GM21825 (cell line): ENCODE results near the gene SPRR2A.
"Not testable (repeated sequence)": the region's sequence is repeated elsewhere in the genome, so short reads cannot be mapped to it uniquely, and the experiment has no call there.

Experiments
- ATAC-seq: cut with Tn5 transposase; IDR thresholded peaks from one replicate; pipeline ENCODE4 v1.9.1; 2021; ENCODE audit warnings: mild to moderate bottlenecking, moderate library complexity; ENCODE audit not compliant: unreplicated experiment

The SPRR2A gene

DNA sequence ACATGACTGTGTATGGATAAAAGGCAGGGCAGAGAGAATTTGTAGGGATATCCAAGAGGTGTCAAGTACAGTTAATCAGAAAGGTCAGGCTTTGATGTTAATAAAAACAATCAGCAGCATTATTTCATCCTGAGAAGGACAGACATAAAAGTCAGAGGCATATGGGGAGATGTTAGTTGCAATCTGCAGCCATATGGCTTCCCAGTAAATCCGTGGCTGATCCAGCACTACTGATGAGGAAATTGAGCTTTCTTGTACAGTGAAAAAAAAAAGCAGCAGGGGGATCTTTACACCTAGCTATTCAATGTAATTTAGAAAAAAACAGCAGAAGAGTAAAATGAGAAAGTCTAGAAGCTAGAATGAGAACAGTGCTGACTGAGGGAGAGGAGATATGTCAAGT lies 28.5 kb downstream of the SPRR2A start:
- ATAC-seq = no peak

DNA sequence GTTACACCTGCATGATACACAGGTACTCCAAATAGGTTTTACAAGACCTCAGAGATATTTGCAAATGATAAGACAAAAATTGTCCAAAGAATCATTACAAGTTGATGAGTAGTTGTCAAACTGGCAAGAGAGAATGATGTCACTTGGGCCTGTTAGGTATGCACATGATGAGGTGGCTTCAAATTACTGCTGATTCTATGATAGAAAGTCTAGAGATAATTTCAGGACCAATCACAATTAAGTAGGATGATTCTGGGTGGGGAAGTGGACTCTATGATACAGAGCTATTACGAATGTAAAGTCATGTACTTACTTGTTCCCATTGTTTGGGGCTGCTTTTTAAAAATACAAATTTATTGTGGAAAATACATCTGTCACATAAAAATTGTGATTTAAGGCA lies 31.5 kb downstream of the SPRR2A start:
- ATAC-seq = no peak

DNA sequence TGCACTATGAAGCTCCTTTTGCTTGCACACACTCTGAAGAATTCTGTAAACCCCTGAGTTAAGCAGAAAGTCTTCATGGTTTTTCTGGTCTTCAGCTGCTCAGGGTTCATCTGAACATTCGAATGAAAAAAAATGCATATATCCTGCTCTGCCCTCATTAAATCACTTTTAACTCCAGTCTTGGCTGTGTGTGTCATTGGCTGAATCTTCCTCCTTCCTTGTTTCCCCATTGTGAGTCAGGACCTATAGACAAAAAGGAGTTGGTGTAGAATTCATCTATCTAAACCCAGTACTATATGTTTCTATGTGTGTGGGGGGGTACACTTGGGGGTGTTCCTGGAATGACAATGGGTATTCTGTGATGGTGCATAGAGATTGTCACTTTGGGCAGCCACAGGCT lies 32.9 kb downstream of the SPRR2A start:
- no peak for ATAC-seq

DNA sequence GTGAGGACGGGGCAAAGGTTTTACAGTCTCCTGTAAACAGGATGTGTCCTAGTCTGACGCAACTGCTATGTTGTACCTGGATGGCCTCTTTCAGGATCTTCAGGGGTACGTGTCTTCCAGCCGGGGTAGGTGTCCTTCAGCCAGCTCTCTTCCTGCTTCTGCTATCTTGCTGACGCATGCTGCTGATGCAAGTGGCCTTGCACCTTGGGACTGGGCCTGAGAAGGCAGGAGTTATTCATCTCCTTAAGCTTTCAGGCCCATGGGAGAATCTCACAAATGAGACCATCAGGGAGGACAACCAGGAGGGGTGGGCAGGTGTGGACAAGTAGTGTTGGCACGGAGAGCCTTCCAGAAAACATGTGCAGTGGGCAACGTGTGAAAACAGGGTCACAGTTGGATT lies 34.2 kb downstream of the SPRR2A start:
- ATAC-seq = no peak

DNA sequence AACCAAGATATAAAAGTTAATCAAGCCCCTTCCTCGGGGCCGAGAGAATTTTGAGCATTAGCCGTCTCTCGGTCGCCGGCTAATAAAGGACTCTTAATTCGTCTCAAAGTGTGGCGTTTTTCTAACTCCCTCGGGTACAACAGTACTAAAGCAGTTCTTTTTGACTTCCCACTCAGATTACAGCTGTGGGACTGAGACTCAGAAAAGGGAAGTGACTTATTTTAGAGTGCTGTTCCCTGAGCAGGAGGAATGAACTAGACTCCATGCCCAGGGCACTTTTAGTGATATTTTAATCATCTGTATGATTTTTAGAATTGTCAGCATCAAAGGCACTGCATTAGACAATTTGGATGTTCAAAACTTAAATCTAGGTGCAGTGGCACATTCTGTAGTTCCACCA lies 35.0 kb downstream of the SPRR2A start:
- ATAC-seq = not testable (repeated sequence)

DNA sequence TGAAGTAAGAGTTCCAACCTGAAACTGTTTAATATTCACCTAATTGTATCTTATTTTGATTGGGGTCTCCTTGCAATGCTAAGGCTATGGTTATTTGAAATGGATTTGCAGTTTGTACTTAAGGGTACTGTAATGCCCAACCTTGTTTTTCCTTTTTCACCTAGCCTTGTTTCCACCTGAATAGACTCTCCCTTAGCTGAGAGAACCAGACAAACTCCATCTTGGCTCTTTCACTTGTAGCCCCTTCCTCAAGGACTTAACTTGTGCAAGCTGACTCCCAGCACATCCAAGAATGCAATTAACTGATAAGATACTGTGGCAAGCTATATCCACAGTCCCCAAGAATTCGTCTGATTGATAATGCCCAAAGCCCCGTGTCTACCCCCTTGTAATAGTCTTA lies 35.5 kb downstream of the SPRR2A start:
- not testable (repeated sequence) for ATAC-seq

DNA sequence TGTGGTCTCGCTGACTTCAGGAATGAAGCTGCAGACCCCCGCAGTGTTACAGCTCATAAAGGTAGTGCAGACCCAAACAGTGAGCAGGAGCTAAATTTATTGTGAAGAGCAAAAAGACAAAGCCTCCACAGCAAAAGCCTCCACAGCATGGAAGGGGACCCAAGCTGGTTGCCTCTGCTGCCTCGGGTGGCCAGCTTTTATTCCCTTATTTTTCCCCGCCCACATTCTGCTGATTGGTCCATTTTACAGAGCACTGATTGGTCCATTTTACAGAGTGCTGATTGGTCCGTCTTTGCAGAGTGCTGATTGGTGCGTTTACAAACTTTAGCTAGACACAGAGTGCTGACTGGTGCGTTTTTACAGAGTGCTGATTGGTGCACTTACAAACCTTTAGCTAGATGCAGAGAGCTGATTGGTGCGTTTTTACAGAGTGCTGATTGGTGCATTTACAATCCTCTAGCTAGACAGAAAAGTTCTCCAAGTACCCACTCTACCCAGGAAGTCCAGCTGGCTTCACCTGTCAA lies 46.0 kb downstream of the SPRR2A start:
- ATAC-seq = not testable (repeated sequence)
